Activated T-helper 2 cell treated with anti-CD3 and anti-CD28 coated beads, Interferon-gamma antibody, Interleukin-2, Interleukin-4, amounts not matched to agents 10 μg/mL and 5 μg/mL and 100 μg/mL, durations not matched to agents 14 hours and 24 hours and 36 hours (primary cell): ENCODE data around the gene BRDT. TPM values are rescaled to one million over a fixed set of nuclear protein-coding genes. Genes with fewer than 3 reads are reported as not detected.

Experiments
- DNase-seq: peaks from one replicate; pipeline ENCODE4 v3.0.0; 2021; ENCODE audit warnings: low spot score
- H3K27ac Mint-ChIP-seq: one replicate; pipeline ENCODE4 v1.8.0; 2021; ENCODE audit warnings: mixed read lengths
- H3K27me3 Mint-ChIP-seq: one replicate; pipeline ENCODE4 v1.8.0; 2021; ENCODE audit warnings: low read depth, mixed read lengths
- H3K36me3 Mint-ChIP-seq: one replicate; pipeline ENCODE4 v1.8.0; 2021; ENCODE audit warnings: low read depth, mixed read lengths
- H3K4me1 Mint-ChIP-seq: one replicate; pipeline ENCODE4 v1.8.0; 2021; ENCODE audit warnings: low read depth, mixed read lengths
- H3K4me3 Mint-ChIP-seq: one replicate; pipeline ENCODE4 v1.8.0; 2021; ENCODE audit warnings: low read depth, mild to moderate bottlenecking, moderate library complexity, mixed read lengths
- H3K9me3 Mint-ChIP-seq: one replicate; pipeline ENCODE4 v1.8.0; 2021; ENCODE audit warnings: mixed read lengths
- intact Hi-C: fragments of 100-400 bp; cut with micrococcal nuclease; formaldehyde crosslinking; loops from one replicate; pipeline ENCODE4 v1.15.1; 2023
- total RNA-seq: library from RNA; stranded (reverse); gene quantifications from 2 replicates; pipeline ENCODE4 v1.2.3, GENCODE V29; 2022

BRDT gene
- total RNA-seq, 1 donor from 2014 or later, result not detected

DNA sequence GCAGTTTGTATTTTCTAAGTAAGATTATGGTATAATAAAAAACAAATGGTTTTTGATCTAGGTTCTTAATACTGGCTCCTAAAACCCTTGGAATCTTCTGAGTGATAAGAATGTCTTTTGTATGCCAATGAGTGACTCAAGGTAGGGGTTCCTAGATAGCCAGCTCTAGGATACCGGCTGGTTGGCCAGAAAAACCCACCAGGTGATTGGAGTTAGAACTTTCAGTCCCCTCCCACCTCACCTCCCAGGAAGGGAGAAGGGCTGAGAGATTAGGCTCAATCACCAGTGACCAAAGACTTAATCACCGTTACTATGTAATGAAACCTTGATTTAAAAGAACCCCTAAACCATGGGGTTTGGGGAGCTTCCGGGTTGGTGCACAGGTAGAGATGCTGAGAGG is 8.7 kb upstream of the BRDT start:
- Mint-ChIP-seq H3K36me3 (no peaks in the 10 kb centered on the region), H3K9me3 (no peaks in the 10 kb centered on the region), H3K27me3 (no peaks in the 10 kb centered on the region), H3K27ac (no peak overlapping the region), H3K4me1 (no peaks in the 10 kb centered on the region), H3K4me3 (no peak overlapping the region)
- intact Hi-C loops, result loop anchor here (10.0 kb wide), 1 partner anchor 54 kb away; no protein-coding TSS in a partner anchor
- DNase-seq, result no peak

DNA sequence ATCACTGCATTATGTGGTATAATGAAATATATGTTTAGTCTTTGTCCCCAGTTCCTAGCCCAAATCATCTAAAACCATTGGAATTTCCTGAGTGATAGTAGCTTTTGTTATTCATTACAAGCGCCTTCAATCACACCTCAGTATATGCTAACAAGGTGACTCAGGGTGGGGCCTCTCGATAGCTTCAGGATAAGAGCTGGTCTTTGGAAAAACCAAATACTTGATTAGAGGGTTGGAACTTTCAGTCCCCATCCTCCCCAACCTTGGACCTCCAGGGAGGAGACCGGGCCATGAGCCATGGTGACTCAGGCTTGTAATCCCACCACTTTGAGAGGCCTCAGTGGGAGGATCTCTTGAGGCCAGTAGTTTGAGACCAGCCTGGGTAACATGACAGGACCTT is 5.1 kb upstream of the BRDT start:
- Mint-ChIP-seq H3K4me3 (no peak overlapping the region), H3K27me3 (no peaks in the 10 kb centered on the region), H3K4me1 (peaks cover 16% of the 10 kb centered on the region), H3K9me3 (peaks cover 9% of the 10 kb centered on the region), H3K36me3 (no peaks in the 10 kb centered on the region), H3K27ac (no peak overlapping the region)
- no peak for DNase-seq
- intact Hi-C loops, result loop anchor here (10.0 kb wide), 1 partner anchor 51 kb away; no protein-coding TSS in a partner anchor

DNA sequence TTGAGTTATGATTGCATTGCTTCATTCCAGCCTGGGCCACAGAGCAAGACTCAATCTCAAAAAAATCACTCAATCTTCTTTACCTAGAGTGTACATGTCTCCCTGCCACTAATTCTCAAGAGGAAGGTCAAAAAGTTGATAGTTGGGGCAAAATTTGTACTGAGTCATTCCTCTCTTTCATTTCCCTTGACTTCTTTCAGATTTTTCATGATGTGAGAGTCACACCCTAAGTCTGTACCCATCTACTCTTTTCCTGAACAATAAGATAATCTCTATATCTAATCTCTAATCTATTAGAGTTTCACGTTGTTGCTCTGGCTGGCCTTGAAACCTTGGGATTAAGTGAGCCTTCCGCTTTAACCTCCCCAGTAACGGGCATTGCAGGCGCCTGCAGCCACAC is 1.1 kb upstream of the BRDT start:
- Mint-ChIP-seq H3K27me3 (peaks cover 4% of the 10 kb centered on the region), H3K36me3 (no peaks in the 10 kb centered on the region), H3K27ac (peak overlapping the region; percentile 65), H3K4me3 (peak overlapping the region; percentile 34), H3K9me3 (peaks cover 9% of the 10 kb centered on the region), H3K4me1 (peaks cover 16% of the 10 kb centered on the region)
- DNase-seq, result no peak
- intact Hi-C loops, result loop anchor here (10.0 kb wide), 1 partner anchor 47 kb away; no protein-coding TSS in a partner anchor

DNA sequence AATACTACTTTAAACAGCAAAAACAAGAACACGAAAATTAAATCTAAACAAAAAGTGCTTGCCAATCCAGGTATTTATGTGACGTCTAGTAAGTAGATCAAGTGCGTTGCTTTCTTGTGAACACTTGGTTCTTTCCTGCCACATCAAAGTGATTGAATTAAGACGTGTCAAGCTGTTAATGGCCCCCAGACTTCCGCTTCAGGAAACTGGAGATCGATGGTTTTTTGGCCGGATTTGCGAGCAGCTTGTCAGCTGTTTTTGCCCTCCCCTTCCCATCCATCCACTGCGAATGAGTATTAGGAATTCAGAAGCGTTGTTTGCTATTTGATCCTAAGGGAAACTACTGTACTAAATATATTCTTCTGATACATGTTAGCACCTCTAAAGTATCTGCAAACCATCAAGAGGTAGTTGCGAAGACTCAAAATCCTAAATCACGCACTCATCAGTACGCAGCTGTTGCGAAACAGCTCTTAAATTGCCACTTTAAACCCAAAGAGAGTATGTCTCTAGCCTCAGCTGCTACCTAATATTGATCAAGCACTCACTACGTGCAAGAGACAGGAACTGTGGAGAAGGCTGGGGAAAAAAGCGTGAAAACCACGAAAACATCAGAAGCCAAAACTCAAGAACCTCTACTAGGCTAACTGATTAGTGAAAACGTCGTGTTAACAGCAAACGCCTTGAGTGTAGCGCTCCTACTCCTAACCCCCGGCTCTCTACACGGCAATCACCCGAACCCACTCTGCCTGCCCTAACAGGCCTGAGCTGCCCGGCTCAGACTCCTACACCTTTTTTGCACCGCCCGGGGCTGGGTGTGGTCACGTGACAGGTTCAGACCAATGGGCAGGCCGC is 473 bp upstream of the BRDT start:
- peaks cover 9% of the 10 kb centered on the region for H3K9me3 Mint-ChIP-seq
- peaks cover 4% of the 10 kb centered on the region for H3K27me3 Mint-ChIP-seq
- peak overlapping the region; percentile 34 for H3K4me3 Mint-ChIP-seq
- no peaks in the 10 kb centered on the region for H3K36me3 Mint-ChIP-seq
- peaks cover 16% of the 10 kb centered on the region for H3K4me1 Mint-ChIP-seq
- peak overlapping the region; percentile 65 for H3K27ac Mint-ChIP-seq
- intact Hi-C loops, result loop anchor here (10.0 kb wide), 1 partner anchor 46 kb away; no protein-coding TSS in a partner anchor
- DNase-seq, result peak; percentile 40

DNA sequence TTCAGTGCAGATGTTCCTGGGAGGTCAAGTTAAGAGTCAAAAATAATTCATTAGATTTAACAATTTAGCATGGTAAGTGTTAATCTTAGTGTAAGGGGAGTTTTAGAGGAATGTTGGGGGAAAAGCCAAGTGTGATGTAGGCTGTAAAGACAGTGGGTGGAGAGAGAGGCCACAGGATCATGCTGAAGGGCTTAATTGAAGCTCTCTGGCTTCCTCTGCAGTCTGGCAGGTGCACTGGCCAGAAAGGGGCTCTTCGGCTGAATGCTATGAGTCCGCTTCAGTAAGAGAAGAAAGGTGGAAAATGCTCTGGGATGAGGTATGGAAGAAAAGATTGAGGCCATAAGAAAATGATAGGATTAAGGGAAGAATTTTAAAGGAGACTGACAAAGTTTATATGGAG is 3.0 kb downstream of the BRDT start:
- no peak overlapping the region for H3K4me3 Mint-ChIP-seq
- no peak overlapping the region for H3K27ac Mint-ChIP-seq
- intact Hi-C loops, result no loop called here

DNA sequence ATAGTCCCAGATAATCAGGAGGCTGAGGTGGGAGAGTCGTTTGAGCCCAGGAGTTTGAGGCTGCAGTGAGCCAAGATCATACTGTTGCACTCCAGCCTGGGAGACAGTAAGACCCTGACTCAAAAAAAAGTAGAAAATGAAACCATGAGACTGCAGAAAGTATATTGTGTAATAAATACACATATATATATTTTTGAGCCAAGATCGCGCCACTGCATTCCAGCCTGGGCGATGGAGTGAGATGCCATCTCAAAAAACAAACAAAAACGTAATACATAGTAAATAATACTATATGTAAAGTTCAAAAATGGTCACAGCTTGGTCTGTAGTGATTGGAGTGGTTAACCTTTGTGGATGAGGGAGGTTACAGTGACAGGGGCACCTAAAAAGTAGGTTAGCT is 9.7 kb downstream of the BRDT start:
- no peak overlapping the region for H3K27ac Mint-ChIP-seq
- H3K4me3 Mint-ChIP-seq, result no peak overlapping the region
- intact Hi-C loops, result no loop called here
- H3K27me3 Mint-ChIP-seq, result peaks cover 10% of the 10 kb centered on the region
- H3K4me1 Mint-ChIP-seq, result no peaks in the 10 kb centered on the region
- no peaks in the 10 kb centered on the region for H3K36me3 Mint-ChIP-seq
- no peak for DNase-seq
- no peaks in the 10 kb centered on the region for H3K9me3 Mint-ChIP-seq

More for the DNA sequence above, 3.0 kb downstream of the BRDT start:
- Mint-ChIP-seq H3K36me3 (no peaks in the 10 kb centered on the region), H3K4me1 (peaks cover 15% of the 10 kb centered on the region), H3K27me3 (peaks cover 6% of the 10 kb centered on the region), H3K9me3 (peaks cover 9% of the 10 kb centered on the region)
- no peak for DNase-seq

DNA sequence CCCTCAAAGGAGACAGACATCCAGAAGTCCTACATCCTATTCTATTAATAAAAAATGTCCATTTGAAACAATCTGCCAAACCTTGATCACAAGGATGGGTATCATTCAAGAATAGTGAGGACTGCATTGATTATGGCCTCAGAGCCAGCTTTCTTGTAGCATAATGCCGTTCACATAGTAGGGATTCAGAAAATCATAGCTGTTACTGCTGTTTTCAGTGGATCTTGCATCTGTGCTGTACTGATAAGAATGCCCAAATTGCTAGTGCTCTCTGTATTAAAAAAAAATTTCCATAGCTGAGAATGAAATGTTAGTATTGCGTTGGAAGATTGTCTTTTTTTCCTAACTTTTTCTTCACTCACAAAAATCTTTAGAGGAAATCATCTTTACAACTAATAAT is 19.1 kb downstream of the BRDT start:
- Mint-ChIP-seq H3K4me3 (no peak overlapping the region), H3K4me1 (no peaks in the 10 kb centered on the region), H3K9me3 (no peaks in the 10 kb centered on the region), H3K27me3 (peaks cover 7% of the 10 kb centered on the region), H3K36me3 (no peaks in the 10 kb centered on the region), H3K27ac (no peak overlapping the region)
- DNase-seq, result no peak
- intact Hi-C loops, result no loop called here

DNA sequence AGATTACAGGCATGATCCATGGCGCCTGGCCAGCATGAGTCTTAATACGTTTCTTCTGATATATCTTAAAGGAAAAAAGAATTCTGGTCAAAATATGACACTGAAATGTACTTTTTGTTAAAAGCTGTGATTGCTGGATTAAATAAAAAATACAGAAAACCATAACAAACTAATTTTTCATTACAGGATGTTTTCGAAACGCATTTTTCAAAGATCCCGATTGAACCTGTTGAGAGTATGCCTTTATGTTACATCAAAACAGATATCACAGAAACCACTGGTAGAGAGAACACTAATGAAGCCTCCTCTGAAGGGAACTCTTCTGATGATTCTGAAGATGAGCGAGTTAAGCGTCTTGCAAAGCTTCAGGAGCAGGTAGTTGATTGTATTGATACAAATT is 30.2 kb downstream of the BRDT start:
- DNase-seq, result no peak
- Mint-ChIP-seq H3K4me1 (no peaks in the 10 kb centered on the region), H3K27ac (no peak overlapping the region), H3K27me3 (peaks cover 17% of the 10 kb centered on the region), H3K9me3 (no peaks in the 10 kb centered on the region), H3K36me3 (no peaks in the 10 kb centered on the region), H3K4me3 (no peak overlapping the region)
- intact Hi-C loops, result no loop called here

DNA sequence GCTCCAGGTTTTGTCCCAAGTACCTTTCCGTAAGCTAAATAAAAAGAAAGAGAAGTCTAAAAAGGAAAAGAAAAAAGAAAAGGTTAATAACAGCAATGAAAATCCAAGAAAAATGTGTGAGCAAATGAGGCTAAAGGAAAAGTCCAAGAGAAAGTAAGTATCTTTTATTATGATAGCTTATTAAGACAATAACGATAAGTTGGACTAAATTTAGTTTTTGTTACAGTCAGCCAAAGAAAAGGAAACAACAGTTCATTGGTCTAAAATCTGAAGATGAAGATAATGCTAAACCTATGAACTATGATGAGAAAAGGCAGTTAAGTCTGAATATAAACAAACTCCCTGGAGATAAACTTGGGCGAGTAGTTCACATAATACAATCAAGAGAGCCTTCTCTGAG is 31.5 kb downstream of the BRDT start:
- Mint-ChIP-seq H3K4me1 (no peaks in the 10 kb centered on the region), H3K27ac (no peak overlapping the region), H3K4me3 (no peak overlapping the region), H3K9me3 (no peaks in the 10 kb centered on the region), H3K36me3 (no peaks in the 10 kb centered on the region), H3K27me3 (peaks cover 13% of the 10 kb centered on the region)
- intact Hi-C loops, result no loop called here
- no peak for DNase-seq

DNA sequence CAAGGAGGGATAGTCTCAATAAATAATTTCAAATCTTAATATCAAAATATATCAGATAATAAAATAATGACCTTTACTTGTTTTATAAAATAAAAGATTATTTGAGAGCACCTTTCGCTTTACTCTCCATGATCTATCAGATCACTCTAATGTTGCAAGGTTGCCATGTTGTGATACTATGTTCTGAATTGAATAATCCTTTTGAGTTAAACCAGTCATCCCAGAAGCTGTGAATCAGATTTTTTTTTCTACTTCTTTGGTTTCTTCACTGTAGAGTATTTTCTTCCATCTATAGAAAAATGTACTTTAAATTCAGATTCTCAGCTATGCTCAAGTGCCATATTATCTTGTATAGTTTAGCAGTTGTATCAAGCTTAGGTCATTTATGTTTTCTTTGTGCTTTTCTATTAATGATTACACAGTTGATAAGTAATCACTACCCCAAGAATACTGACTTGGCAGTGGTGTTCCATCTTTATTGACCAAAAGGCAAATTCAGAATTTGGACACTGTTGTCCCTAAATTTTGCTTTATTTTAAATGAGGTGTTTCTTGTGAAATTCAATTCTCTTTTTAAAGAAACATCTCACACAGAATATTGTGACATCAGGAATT is 32.9 kb downstream of the BRDT start:
- Mint-ChIP-seq H3K36me3 (no peaks in the 10 kb centered on the region), H3K4me3 (no peak overlapping the region), H3K4me1 (no peaks in the 10 kb centered on the region), H3K27ac (no peak overlapping the region), H3K9me3 (no peaks in the 10 kb centered on the region), H3K27me3 (peaks cover 7% of the 10 kb centered on the region)
- no peak for DNase-seq
- intact Hi-C loops, result no loop called here

DNA sequence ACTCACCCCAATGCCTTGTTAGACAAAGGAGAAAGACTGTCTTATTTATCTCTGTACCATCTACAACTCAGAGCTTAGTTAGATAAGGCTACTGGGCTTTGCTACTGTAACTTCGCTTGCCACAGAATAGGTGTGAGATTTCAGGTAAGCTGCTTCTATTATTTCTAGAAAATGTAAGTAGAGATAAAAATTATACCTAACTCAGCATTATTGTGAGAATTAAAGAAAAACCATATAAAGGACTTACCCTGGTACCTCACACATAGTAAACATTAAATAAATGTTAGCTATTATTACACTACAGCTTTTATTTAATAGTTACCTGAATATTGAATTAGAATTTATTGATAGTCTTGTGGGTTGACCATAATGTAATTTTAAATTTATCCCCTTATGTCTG is 44.1 kb downstream of the BRDT start:
- H3K4me3 Mint-ChIP-seq, result no peak overlapping the region
- no peaks in the 10 kb centered on the region for H3K4me1 Mint-ChIP-seq
- intact Hi-C loops, result loop anchor here (10.0 kb wide), 1 partner anchor 48 kb away; the partner anchor contains the start of gene BRDT
- H3K36me3 Mint-ChIP-seq, result no peaks in the 10 kb centered on the region
- DNase-seq, result no peak
- H3K9me3 Mint-ChIP-seq, result no peaks in the 10 kb centered on the region
- H3K27ac Mint-ChIP-seq, result no peak overlapping the region
- H3K27me3 Mint-ChIP-seq, result peaks cover 16% of the 10 kb centered on the region

DNA sequence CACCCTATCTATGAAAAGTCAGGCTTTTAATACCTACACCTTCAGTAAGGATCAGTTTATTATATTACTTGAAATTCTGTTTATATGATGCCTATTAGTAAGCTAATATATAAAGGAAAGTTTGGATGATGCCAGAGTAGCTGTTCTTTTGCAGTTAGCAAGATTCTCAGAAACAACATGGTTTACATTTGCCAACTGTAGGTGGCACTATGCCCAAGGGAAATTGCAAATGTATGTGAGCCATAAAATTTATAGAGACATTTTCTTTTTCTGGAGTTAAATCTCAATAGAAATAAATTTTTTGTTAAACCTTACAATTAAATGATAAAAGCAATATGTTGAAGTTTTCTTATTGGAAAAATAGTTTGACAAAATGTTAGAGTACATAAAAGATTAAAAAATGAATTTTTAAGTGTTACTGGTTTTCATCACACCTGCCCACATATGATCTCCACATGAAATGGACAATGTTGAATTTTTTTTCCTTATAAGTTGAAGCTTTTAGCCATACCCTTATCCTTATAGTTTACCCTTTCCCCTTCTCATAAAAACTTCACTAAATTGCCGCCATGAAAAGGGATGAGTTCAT is 48.5 kb downstream of the BRDT start:
- Mint-ChIP-seq H3K4me1 (no peaks in the 10 kb centered on the region), H3K9me3 (no peaks in the 10 kb centered on the region), H3K4me3 (no peak overlapping the region), H3K27me3 (peaks cover 16% of the 10 kb centered on the region), H3K36me3 (no peaks in the 10 kb centered on the region), H3K27ac (no peak overlapping the region)
- DNase-seq, result no peak
- intact Hi-C loops, result loop anchor here (1.0 to 10.0 kb wide), 3 partner anchors 53 to 626 kb away; partner anchors contain the start of gene BRDT

DNA sequence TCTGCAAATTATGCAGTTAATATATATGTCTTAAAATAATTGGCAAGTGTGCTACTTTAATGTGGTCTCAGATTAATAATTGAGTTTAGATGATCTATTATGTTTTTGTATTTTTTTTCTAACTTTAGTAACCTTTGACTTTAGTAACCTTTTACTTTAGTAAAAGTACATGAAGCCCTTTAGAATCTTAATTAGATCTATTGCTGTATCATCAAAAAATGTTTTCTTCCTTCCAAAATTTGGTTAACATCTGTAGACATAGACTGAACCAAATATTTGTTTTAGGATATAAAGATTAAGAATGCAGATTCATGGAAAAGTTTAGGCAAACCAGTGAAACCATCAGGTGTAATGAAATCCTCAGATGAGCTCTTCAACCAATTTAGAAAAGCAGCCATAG is 54.9 kb downstream of the BRDT start:
- Mint-ChIP-seq H3K4me1 (no peaks in the 10 kb centered on the region), H3K36me3 (no peaks in the 10 kb centered on the region), H3K27me3 (peaks cover 15% of the 10 kb centered on the region), H3K27ac (no peak overlapping the region), H3K4me3 (no peak overlapping the region), H3K9me3 (no peaks in the 10 kb centered on the region)
- DNase-seq, result no peak
- intact Hi-C loops, result no loop called here
